ENCODE data around the gene MED8.
A peak's percentile ranks its signal among the peaks of the same experiment; 100 is the strongest.
"Not testable (repeated sequence)": the region's sequence is repeated elsewhere in the genome, so short reads cannot be mapped to it uniquely, and the experiment has no call there.

MED8 gene

GRCh38 chr1:43421976-43422750, 32.6 kb upstream of the MED8 start:
- peak; percentile 23 for DNase-seq (ENCODE audit: low read depth, low spot score)

- DNase-seq (ENCODE audit: low read depth, low spot score): no peak
These were observed 31.8 kb upstream of the MED8 start for GRCh38 chr1:43421396-43421795.

DNA sequence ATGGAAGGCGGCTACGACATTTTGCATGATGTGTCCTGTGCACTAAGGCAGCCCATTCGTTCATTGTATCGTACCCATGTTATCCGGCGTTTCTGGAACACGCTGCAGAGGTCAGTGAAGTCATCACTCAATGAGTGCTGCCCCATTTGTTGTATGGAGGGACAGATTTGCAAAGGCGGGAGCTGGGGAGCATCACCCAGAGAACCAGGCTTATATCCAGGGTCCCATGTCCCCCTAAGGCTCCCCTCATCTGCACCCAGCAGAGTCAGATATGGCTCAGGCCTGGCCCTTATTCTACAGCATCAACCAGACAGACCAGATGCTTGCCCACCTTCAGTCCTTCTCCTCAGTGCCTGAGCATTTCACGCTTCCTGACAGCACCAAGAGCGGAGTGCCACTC, 31.3 kb upstream of the MED8 start:
- no peak for DNase-seq (ENCODE audit: low read depth, low spot score)

DNA sequence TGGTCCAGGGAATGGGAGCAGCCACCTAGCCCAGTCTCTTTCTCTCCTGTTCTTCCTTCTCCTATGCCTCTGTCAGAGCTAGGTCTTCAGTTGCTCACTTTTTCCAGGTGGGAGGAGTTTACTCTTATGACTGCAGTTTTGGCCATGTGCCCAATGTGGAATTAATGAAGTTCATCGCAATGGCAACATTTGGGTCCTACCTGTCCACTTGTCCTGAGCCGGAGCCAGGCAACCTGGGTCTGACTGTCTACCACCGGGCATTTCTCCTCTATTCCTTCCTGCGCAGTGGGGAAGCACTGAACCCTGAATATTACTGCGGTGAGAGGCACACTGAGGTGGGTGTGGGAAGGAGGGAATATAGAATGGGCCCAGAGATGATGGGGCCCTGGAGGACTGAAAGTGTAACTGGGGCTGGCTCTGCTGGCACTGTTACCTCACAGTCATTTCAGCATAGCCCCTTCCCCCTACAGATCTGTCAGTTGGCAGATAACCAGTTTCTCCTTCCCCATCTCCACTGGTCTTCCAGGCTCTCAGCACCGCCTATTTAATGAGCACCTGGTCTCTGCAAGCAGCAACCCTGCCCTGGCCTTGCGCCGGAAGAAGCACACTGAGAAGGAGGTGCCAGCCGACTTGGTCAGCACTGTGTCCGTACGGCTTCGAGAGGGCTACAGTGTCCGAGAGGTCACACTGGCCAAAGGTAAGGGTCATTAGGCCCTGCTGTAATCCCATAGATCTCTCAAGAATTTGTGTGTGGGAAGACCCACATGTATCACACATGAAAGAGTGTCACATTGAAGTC, 30.2 kb upstream of the MED8 start:
- DNase-seq (ENCODE audit: low read depth, low spot score): no peak

GRCh38 chr1:43418858-43419257, 29.3 kb upstream of the MED8 start:
- no peak for DNase-seq (ENCODE audit: low read depth, low spot score)

GRCh38 chr1:43415901-43416300, 26.3 kb upstream of the MED8 start:
- no peak for DNase-seq (ENCODE audit: low read depth, low spot score)

DNA sequence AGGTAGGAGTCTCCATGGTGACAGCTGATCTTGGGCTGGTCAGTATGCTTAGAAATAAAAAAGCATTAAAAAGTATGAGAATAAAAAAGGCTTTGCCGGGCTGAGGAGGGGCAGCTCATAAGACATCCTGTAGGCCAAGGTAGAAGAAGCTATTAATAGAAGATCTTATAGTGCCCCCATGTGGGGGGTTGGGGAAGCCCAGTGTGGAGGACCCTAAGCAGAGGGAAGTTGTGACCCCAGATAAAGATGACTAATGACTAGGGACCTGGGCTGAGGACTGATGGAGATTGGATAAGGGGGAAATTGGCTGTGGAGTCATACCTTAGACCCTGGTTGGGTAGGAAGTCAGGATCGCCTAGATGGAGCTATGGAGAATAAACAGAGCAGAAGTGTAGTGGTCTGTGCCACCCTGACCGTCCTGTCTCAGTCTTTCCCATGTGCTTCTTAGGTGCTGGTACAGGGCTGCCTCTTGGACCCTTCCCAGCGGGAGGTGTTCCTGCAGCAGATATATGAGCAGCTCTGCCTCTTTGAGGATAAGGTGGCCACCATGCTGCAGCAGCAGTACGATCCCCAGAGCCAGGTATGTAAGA, 25.1 kb upstream of the MED8 start:
- DNase-seq (ENCODE audit: low read depth, low spot score): peak; percentile 33

DNA sequence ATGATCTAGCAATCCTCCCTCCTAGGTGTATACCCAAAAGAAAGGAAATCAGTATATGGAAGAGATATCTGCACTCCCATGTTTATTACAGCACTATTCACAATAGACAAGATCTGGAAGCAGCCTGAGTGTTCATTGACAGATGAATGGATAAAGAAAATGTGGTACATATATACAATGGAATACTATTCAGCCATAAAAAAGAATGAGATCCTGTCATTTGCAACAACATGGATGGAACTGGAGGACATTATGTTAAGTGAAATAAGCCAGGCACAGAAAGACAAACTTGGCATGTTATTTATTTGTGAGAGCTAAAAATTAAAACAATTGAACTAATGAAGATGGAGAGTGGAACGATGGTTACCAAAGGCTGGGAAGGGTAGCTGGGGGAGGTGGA, 23.8 kb upstream of the MED8 start:
- DNase-seq (ENCODE audit: low read depth, low spot score): not testable (repeated sequence)

GRCh38 chr1:43410571-43410970, 21.0 kb upstream of the MED8 start:
- DNase-seq (ENCODE audit: low read depth, low spot score): no peak

DNA sequence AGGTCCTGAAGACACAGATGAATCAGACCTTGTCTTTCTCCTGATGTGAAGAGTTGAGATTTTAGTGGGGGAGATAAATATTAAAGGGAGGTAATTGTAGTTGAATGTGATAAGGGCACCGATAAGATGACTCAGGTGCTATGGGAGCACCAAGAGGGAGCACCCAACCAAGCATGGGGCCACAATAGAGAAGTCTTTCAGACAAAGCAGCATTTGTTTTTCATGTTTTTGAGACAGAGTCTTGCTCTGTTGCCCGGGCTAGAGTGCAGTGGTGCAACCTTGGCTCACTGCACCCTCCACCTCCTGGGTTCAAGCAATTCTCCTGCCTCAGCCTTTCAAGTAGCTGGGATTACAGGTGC, 16.3 kb upstream of the MED8 start:
- DNase-seq (ENCODE audit: low read depth, low spot score): no peak

DNA sequence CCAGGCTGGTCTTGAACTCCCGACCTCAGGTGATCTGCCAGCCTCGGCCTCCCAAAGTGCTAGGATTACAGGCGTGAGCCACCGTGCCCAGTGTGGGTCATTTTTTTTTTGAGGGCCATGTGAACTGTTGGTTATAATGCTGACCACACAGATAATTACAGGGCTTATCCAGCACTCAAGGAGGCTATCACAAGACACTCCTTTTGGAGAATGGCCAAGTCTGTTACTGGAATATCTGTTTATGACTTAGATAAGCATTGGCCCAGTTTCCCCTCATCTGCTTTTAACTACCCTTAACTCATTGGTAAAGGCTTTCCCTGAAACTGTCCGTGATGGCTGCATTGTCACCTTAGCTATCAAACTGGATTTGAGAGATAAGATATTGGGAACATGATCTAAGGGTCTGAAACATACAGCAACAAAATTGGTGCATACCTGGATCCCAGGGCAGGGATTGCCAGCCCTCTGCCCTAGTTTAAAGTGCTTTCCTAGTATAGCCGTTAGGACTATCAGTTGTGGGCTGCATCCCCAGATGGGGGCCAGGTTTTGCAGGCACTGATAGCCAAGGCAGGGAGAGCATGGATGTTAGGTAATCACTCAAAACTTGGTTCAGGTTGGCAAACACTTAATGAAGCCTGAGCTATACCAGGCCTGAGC, 15.7 kb upstream of the MED8 start:
- DNase-seq (ENCODE audit: low read depth, low spot score): no peak

DNA sequence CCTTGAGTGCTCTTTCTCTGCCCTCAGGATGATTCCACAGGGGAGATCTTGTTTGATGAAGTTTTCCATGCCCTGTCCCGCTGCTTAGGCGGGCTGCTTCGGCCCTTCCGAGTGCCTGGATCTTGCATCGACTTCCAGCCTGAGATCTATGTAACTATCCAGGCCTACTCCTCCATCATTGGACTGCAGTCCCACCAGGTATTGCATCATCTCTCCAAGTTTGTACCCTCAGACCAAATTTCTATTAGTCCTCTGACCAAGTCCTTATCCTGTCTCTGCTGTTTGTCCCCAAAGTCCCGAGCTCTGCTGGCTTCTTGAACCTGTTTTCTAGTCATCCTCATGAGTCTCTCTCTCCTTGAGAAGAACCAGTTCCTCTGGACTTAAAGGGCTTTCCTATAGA, 14.8 kb upstream of the MED8 start:
- DNase-seq (ENCODE audit: low read depth, low spot score): no peak

DNA sequence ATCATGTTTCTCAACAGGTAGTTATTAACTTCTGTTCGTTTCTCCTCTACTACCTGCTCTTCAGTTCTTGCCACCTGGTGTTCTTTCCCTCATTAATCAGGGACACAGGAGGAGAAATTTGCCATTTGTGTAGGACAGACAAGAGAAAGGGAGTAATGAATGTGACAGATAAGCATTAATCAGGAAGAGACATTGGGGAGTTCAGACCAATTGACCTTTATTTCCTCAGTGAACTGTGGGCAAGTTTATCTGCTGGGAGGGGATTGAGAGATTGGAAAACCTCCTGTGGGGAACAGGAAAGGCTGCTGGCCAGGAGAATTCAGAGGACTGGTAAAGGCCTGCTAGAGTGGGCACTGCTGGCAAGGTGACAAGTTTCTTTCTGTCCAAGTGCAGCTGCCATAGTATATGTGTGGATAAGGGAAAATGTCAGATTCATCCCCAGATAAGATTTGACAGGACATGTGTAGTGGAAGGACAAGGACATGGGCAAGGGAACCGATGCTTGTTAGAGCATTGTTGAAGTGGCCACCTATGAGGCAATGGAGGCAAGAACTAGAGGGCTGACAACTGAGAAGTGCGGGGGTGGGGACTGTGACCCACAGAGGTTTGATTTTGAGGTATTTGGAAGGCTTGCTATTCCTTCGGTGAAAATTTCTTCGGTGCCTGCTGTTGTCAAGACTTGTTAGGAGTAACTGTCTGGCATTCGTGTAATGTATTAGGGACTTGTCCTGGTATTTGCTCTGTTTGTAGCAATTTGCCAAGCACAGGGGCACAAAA, 12.7 kb upstream of the MED8 start:
- no peak for DNase-seq (ENCODE audit: low read depth, low spot score)

DNA sequence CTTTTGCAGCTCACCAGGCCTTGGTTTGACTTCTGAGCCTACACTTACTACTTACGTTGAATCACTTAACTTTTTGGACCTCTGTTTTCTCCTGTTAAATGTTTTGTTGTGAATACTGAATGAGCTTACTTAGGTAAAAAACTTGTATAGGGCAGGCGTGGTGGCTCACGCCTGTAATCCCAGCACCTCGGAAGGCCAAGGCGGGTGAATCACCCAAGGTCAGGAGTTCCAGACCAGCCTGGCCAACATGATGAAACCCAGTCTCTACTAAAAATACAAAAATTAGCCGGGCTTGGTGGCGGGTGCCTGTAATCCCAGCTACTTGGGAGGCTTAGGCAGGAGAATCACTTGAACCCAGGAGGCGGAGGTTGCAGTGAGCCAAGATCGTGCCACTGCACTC, 10.8 kb upstream of the MED8 start:
- not testable (repeated sequence) for DNase-seq (ENCODE audit: low read depth, low spot score)

DNA sequence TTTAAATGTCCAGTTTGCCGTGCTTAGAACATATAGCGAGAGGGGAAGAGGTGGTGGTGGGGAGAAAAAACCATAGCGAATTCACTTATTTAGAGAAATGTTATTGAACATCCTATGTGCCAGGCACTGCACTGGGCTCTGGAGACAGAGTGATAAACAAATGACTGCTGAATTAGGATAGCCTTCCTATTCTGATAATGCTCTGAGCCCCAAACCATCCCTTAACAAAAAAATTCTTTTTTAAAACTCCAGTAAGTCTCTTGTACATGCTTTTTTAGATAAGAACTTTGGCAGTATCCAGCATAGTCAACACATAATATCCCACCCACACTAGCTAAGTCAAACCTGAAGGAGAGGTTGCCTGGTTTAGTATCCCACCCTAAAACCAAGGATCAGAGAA, 8.6 kb upstream of the MED8 start:
- DNase-seq (ENCODE audit: low read depth, low spot score): no peak

DNA sequence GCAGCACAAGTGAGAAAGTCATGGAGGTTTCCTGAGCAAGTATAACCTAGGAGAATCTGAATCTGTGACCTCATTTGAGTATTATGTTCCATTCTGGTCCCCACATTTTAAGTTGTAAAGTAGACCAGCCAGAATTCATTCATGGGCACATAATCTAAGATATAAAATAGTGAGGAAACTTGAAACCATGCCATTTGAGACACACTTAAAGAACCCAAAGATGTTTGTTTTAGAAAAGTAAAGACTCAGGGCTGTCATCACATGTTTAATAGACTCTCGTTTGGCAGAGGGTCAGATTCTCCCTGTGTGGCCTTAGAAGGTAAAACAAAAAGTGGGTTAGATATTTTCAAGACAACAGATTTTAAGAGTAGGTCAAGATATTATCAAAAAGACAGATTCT, 6.5 kb upstream of the MED8 start:
- no peak for DNase-seq (ENCODE audit: low read depth, low spot score)

GRCh38 chr1:43395523-43395922, 5.9 kb upstream of the MED8 start:
- no peak for DNase-seq (ENCODE audit: low read depth, low spot score)

DNA sequence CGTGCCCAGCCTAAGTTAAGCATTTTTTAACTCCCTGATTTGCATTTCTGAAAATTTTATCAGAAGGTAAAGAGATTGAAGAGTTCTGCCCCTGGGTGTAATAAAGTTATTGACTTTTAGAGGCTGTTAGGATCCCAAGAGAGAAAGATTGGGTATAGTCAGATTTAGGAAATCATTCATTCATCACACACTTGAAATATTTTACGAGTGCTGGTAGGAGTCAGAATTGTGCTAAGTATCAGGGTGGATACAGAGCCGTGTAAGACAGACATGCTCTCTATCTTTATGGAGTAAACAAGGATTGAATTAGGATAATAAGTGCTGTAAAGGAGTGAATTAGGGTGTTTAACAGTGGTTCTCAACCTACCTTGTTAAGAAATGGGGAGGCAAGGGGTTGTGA, 3.1 kb upstream of the MED8 start:
- no peak for DNase-seq (ENCODE audit: low read depth, low spot score)

DNA sequence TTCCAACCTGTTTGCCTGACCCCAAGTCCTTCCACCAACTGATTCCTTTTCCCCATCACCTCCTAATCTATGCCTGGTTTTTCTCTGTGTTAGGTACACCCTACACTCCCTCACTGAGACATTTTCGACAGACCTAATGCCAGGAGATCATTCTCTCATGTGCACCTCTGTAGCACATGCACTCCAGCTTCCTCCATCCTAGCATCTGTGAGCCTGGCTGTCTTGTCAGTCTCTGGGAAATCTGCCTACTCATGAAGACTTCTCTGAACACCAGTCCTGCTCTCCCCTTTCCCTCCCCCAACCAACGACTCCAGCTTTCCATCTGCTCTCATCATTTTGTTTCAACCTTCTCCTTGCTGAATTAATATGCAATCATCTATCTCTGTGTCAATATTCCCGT, 987 bp downstream of the MED8 start:
- DNase-seq (ENCODE audit: low read depth, low spot score): no peak

- DNase-seq (ENCODE audit: low read depth, low spot score): no peak
These were observed 1.5 kb downstream of the MED8 start for GRCh38 chr1:43387976-43388599.

- no peak for DNase-seq (ENCODE audit: low read depth, low spot score)
These were observed 2.9 kb downstream of the MED8 start for GRCh38 chr1:43386676-43387075.
